GM19438 (cell line): Measurements from ENCODE around the gene AP3B1.

ENCODE experiments used
- ATAC-seq: cut with Tn5 transposase; IDR thresholded peaks from one replicate; pipeline ENCODE4 v1.9.1; 2021; ENCODE audit warnings: low read depth; ENCODE audit not compliant: unreplicated experiment

Gene AP3B1

GRCh38 chr5:78289911-78290310 is 4.6 kb downstream of the AP3B1 start:
- no peak for ATAC-seq

DNA sequence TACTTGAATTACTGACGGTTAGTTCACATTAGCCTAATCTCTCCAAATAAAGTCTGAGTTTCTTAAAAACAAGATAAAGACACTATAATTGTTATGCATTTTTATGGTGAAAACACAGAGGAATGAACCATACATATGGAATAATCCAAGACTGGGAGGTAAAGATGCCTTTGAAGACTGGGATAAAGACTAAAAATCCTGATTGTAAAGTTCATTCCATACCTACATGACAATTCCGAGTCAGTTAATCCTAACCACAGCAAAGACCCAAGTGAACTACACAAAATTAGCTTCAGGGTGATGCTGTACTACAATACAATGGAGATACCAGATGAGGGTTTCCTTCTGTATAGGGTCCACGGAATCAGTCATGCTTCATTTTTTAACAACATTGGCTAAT is 6.3 kb downstream of the AP3B1 start:
- ATAC-seq, result no peak

- no peak for ATAC-seq
These were observed 6.7 kb downstream of the AP3B1 start for GRCh38 chr5:78287833-78288232.

- ATAC-seq, result no peak
These were observed 7.3 kb downstream of the AP3B1 start for GRCh38 chr5:78287169-78287568.

DNA sequence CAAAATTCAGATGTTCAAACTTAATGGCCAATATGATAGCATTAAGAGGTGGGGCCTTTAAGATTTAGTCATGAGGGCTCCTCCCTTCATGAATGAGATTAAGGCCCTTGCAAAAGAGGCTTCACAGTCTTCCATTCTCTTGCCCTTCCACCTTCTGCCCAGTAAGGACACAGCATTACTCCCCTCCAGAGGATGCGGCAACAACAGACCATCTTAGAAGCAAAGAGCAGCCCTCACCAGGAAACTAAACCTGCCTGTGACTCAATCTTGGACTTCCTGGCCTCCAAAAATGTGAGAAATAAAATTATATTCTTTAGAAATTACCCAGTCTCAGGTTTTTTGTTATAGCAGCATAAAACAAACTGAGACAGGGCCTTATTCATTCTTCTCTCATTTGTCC is 8.2 kb downstream of the AP3B1 start:
- no peak for ATAC-seq

DNA sequence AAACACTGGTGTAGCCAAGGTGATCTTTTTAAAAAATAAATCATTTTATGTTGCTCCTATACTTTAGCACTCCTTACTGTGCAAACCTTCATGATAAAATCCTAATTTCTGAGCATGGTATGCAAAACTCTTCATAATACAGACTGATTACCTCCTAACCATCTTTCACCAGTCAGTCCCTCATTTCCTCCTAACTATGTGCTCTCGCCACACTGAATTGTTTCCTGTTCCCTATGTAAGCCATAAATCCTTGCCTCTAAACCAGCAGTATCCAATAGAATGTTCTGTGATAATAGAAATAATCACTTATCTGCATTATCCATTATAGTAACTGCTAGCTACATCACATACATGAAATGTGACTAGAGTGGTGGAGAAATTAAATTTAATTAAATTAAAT is 10.7 kb downstream of the AP3B1 start:
- ATAC-seq, result no peak

DNA sequence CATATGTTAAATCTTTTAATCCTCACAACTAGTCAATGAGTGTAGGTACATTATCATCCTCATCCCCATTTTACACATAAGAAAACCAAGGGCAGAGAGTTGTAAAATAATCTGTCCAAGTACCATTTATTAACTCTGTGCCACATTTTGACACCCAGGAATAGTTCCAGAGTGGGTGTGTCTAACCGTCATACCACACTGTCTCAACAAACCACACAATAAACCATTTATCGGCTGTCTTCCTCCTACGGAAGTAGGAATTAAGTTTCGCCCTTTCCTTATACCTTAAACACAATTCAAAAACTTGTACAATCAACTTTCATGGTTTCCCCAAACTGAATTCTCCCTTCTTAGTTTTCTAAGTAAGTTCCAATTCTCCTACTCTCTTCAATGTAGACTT is 11.4 kb downstream of the AP3B1 start:
- no peak for ATAC-seq

- no peak for ATAC-seq
These were observed 14.2 kb downstream of the AP3B1 start for GRCh38 chr5:78280261-78280660.

GRCh38 chr5:78279194-78279593 is 15.3 kb downstream of the AP3B1 start:
- no peak for ATAC-seq

- ATAC-seq, result no peak
These were observed 16.8 kb downstream of the AP3B1 start for GRCh38 chr5:78277715-78278114.

DNA sequence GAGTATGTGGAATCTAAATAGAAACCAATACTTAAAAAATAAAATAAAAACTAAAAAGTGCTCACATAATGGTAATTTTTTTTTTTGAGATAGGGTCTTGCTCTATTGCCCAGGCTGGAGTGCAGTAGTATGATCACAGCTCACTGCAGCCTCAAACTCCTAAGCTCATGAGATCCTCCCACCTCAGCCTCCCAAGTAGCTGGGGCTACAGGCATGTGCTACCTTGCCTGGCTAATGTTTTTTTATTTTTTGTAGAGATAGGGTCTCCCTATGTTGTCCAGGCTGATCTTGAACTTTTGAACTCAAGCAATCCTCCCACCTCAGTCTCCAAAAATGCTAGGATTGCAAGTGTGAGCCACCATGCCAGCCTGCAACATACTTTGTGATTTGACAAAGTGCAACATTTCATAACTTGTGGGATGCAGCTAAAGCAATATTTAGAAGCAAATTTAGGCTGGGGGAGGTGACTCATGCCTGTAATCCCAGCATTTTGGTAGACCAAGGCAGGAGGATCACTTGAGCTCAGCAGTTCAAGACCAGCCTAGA is 18.4 kb downstream of the AP3B1 start:
- ATAC-seq, result no peak

- ATAC-seq, result no peak
These were observed 19.8 kb downstream of the AP3B1 start for GRCh38 chr5:78274540-78275197.

DNA sequence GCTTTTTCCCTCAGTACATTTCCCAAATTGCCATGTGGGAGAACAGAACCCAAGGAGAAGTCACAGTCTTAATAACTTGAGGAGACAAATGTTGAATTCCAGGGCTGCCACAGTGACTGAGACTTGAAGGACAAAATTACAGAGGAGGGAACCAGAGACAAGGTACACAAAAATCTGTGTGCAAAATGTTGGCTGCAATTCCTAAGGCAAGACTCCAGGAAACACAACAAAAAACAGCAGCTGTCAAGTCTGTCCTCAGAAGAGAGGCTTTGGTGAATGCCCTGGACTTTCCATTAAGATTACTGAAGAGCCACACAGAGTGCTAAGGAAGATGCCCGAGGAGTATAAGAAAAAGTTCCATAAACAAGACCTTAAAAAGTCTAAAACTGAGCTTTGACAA is 21.1 kb downstream of the AP3B1 start:
- no peak for ATAC-seq

- no peak for ATAC-seq
These were observed 22.7 kb downstream of the AP3B1 start for GRCh38 chr5:78271766-78272165.

DNA sequence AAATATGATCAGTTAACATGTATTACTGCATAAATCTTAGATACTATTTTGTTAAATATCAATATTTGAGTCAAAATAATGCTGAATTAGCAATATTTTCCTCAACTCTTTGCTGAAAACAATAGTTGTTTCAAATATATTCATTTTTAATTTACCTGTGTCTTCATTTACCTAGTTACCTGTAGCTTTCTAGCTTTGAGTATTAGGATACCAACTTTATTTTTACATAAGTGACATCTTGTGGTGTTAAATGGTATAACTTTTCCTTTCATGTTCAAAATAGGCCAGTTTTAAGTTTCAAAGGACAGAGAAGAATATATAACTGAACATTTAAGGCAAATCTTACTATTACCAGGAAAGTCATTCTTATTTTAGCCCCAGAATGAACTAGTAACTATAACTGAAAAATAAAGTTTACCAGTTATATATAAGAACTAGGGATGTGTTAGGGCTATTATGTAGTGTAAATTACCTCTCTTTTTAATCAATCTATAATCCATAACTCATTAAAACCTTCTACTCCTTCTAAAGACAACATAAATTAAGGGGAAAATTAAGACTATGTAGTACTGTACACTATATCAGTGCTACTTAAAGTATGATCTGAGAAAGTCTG is 25.3 kb downstream of the AP3B1 start:
- no peak for ATAC-seq

GRCh38 chr5:78268356-78268755 is 26.1 kb downstream of the AP3B1 start:
- no peak for ATAC-seq

GRCh38 chr5:78265163-78265562 is 29.3 kb downstream of the AP3B1 start:
- ATAC-seq, result no peak

GRCh38 chr5:78264600-78264999 is 29.9 kb downstream of the AP3B1 start:
- ATAC-seq, result no peak

GRCh38 chr5:78260771-78261170 is 33.7 kb downstream of the AP3B1 start:
- no peak for ATAC-seq

GRCh38 chr5:78253201-78253600 is 41.3 kb downstream of the AP3B1 start:
- no peak for ATAC-seq

DNA sequence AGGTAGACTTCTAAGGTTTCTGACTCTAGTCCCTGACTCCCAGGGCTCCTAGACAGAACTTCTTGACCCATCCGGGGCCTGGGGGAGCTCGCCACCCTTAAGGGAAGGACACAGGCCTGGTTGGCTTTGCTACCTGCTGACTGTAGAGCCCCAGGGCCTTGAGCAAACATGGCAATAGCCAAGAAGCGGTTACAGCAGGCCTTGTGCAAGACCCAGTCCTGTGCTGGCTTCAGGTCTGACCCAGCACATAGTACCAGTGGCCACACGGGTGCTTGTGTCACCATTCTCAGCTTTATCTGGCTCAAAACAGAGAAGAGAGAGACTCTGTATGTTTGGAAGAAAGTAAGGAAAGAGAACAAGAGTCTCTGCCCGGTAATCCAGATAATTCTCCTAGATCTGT is 41.8 kb downstream of the AP3B1 start:
- no peak for ATAC-seq

DNA sequence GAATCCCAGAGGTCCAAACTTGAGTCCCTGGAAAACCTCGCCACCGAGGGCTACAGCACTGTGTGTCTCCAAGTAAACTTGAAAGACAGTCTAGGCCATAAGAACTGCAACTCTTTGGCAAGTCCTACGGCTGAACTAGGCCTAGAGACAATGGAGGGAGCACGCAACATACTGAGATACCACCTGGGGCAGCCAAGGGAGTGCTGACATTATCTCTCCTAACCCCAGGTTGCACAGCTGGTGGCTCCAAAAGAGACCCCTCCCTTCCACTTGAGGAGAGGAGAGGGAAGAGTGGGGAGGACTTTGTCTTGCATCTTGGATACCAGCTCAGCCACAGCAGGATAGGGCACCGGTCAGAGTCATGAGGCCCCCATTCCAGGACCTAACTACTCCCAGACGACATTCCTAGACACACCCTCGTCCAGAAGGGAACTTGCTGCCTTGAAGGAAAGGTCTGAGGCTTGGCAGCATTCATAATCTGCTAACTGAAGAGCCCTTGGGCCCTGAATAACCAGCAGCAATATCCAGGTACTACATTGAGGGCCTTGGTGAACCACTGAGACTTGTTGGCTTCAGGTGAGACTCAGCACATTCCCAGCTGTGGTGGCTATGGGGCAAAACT is 42.7 kb downstream of the AP3B1 start:
- no peak for ATAC-seq
